AG04449 (cell line): Measurements from ENCODE around the gene SAMM50.

Experiments used
- CTCF ChIA-PET: fragments of 350-600 bp; formaldehyde crosslinking; extraction: SDS; loops from one replicate; lab custom pipeline; 2021; ENCODE audit warnings: antibody characterized with exemption; lab: Yijun Ruan, JAX
- POLR2A ChIA-PET: fragments of 400-600, 350-600 bp; formaldehyde crosslinking; extraction: SDS; loops from one replicate; lab custom pipeline; 2020; ENCODE audit warnings: antibody characterized with exemption, inconsistent platforms; lab: Yijun Ruan, JAX
- DNase-seq: peaks from one replicate; pipeline ENCODE4 v3.0.0-alpha.2; 2010; ENCODE audit warnings: low read depth, low spot score
- H3K4me3 ChIP-seq: 2 replicates; pipeline ENCODE4 v1.5.1; 2011; ENCODE audit warnings: low read depth, mild to moderate bottlenecking, control low read depth, low read length
- CTCF ChIP-seq: IDR thresholded peaks from one replicate; pipeline ENCODE4 v1.5.1; 2011; ENCODE audit warnings: mild to moderate bottlenecking, moderate library complexity, low read length, control low read depth, inconsistent platforms; ENCODE audit not compliant: insufficient read depth; ENCODE audit errors: missing control alignments

The SAMM50 gene

GRCh38 chr22:43988116-43988820 is 33.0 kb downstream of the SAMM50 start:
- CTCF ChIA-PET: interaction anchor here (0.8 to 13.8 kb wide), 6 partner anchors 11 to 637 kb away, joined by 3 to 319 read pairs (median 6); no protein-coding TSS in a partner anchor
- TF ChIP-seq CTCF: no peak
- DNase-seq: no peak
- no peak overlapping the region for H3K4me3 ChIP-seq
- POLR2A ChIA-PET: no interaction called here

GRCh38 chr22:43988960-43989359 is 33.7 kb downstream of the SAMM50 start:
- no peak overlapping the region for H3K4me3 ChIP-seq
- ChIA-PET CTCF (interaction anchor here (13.8 kb wide), 1 partner anchor 636 kb away, joined by 319 read pairs; no protein-coding TSS in a partner anchor), POLR2A (no interaction called here)
- no peak for TF ChIP-seq CTCF
- no peak for DNase-seq

GRCh38 chr22:43990044-43990443 is 34.8 kb downstream of the SAMM50 start:
- ChIA-PET POLR2A (no interaction called here), CTCF (interaction anchor here (1.0 to 13.8 kb wide), 6 partner anchors 8 to 640 kb away, joined by 3 to 319 read pairs (median 6); no protein-coding TSS in a partner anchor)
- DNase-seq: no peak
- no peak for TF ChIP-seq CTCF
- no peak overlapping the region for H3K4me3 ChIP-seq

DNA sequence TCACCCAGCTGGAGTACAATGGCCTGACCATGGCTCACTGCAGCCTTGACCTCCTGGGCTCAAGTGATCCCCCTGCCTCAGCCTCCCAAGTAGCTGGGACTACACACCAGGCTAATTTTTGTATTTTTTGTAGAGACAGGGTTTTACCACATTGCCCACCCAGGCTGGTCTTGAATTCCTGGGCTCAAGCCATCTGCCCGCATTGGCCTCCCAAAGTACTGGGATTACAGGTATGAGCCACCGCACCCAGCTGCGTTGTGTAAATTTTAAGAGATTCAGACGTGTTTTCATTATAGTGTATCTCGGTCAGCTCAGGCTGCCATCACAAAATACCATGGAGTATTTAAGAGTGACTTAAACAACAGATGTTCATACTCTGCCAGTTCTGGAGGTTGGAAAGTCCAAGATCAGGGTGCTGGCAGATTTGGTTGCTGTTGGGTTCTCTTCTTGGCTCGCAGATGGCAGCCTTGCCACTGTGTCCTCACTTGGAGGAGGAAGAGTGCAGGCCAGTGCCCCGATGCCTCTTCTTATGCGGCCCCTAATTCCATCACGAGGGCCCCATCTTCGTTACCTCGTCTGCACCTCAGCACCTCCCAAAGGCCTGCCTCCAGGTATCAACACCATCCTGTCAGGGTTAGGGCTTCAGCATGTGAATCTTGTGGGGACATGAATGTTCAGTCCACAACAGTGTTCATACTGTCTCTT is 36.2 kb downstream of the SAMM50 start:
- TF ChIP-seq CTCF: no peak
- ChIA-PET CTCF (interaction anchor here (1.1 to 13.8 kb wide), 10 partner anchors 10 to 653 kb away, joined by 3 to 319 read pairs (median 18); no protein-coding TSS in a partner anchor), POLR2A (no interaction called here)
- no peak for DNase-seq
- no peak overlapping the region for H3K4me3 ChIP-seq

- H3K4me3 ChIP-seq: no peak overlapping the region
- no peak for TF ChIP-seq CTCF
- peak; percentile 7 for DNase-seq
- CTCF ChIA-PET: interaction anchor here (0.8 to 13.8 kb wide), 46 partner anchors 11 to 742 kb away, joined by 3 to 319 read pairs (median 6); partner anchors contain the start of gene SAMM50
- POLR2A ChIA-PET: no interaction called here
These were observed 37.1 kb downstream of the SAMM50 start for GRCh38 chr22:43992331-43992821.

- no peak overlapping the region for H3K4me3 ChIP-seq
- DNase-seq: no peak
- ChIA-PET POLR2A (no interaction called here), CTCF (interaction anchor here (0.6 to 13.8 kb wide), 82 partner anchors 8 to 1533 kb away, joined by 3 to 319 read pairs (median 5); partner anchors contain the start of genes PNPLA3 and SAMM50)
- peak; percentile 93 for TF ChIP-seq CTCF
These were observed 38.0 kb downstream of the SAMM50 start for GRCh38 chr22:43993072-43993760.
